Measurements from ENCODE around the gene CABP2. TPM values are rescaled to one million over a fixed set of nuclear protein-coding genes. Genes with fewer than 3 reads are reported as not detected.

CABP2 gene
- total RNA-seq, 1 experiment from 2014 or later, result not detected

DNA sequence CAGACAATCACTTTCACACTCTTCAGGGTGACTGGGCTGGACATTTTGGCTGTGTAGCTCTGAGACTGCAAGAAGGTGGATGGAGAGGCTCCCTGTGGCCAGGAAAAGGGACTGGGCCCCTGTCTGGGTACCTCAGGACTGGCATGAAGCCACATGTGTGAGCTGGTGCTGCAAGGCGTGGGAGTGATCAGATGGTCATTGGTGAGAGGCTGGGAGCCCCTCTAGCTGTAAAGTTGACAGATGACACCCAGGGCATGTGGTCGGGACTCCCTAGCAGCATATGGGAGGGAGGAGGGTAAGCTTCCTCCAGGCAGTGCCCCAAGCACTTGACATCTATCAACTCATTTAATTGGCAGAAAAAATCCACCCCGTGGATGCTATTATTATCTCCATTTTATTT, 18.9 kb upstream of the CABP2 start:
- intact Hi-C loops (cut with micrococcal nuclease; ENCODE audit: unreplicated experiment), result no loop called here
- no peak overlapping the region for H3K27ac Mint-ChIP-seq (ENCODE audit: unreplicated experiment)
- no TSS peak for BruUV-seq (replicated peaks)
- no peaks in the 10 kb centered on the region for H3K27me3 Mint-ChIP-seq (ENCODE audit: unreplicated experiment)
- H3K4me1 Mint-ChIP-seq (ENCODE audit: low read depth, unreplicated experiment), result peaks cover 17% of the 10 kb centered on the region
- H3K4me3 Mint-ChIP-seq (ENCODE audit: low read depth, unreplicated experiment), result no peak overlapping the region
- TF ChIP-seq CTCF (IDR thresholded peaks at IDR 0.05; ENCODE audit: unreplicated experiment), result no peak
- CTCF ChIA-PET, result no interaction called here
- DNase-seq, result no peak
- H3K36me3 Mint-ChIP-seq (ENCODE audit: insufficient read depth, unreplicated experiment), result no peaks in the 10 kb centered on the region
- H3K9me3 Mint-ChIP-seq (ENCODE audit: low read depth, unreplicated experiment), result no peaks in the 10 kb centered on the region

- CTCF ChIA-PET, result interaction anchor here (1.2 kb wide), 1 partner anchor 17 kb away, joined by 8 read pairs; no protein-coding TSS in a partner anchor
- Mint-ChIP-seq H3K27ac (ENCODE audit: unreplicated experiment) (no peak overlapping the region), H3K4me1 (ENCODE audit: low read depth, unreplicated experiment) (peaks cover 17% of the 10 kb centered on the region)
These were observed 18.0 kb upstream of the CABP2 start for GRCh38 chr11:67541198-67541597.

GRCh38 chr11:67539550-67539949, 16.3 kb upstream of the CABP2 start:
- no peak for TF ChIP-seq CTCF (IDR thresholded peaks at IDR 0.05; ENCODE audit: unreplicated experiment)
- CTCF ChIA-PET, result no interaction called here
- no peaks in the 10 kb centered on the region for H3K27me3 Mint-ChIP-seq (ENCODE audit: unreplicated experiment)
- H3K4me3 Mint-ChIP-seq (ENCODE audit: low read depth, unreplicated experiment), result no peak overlapping the region
- H3K36me3 Mint-ChIP-seq (ENCODE audit: insufficient read depth, unreplicated experiment), result no peaks in the 10 kb centered on the region
- H3K27ac Mint-ChIP-seq (ENCODE audit: unreplicated experiment), result no peak overlapping the region
- intact Hi-C loops (cut with micrococcal nuclease; ENCODE audit: unreplicated experiment), result no loop called here
- H3K4me1 Mint-ChIP-seq (ENCODE audit: low read depth, unreplicated experiment), result peaks cover 4% of the 10 kb centered on the region
- BruUV-seq (replicated peaks), result no TSS peak
- no peak for DNase-seq
- peaks cover under 1% of the 10 kb centered on the region for H3K9me3 Mint-ChIP-seq (ENCODE audit: low read depth, unreplicated experiment)

More at GRCh38 chr11:67541198-67541597, 18.0 kb upstream of the CABP2 start:
- H3K36me3 Mint-ChIP-seq (ENCODE audit: insufficient read depth, unreplicated experiment), result no peaks in the 10 kb centered on the region
- H3K4me3 Mint-ChIP-seq (ENCODE audit: low read depth, unreplicated experiment), result no peak overlapping the region
- no peak for DNase-seq
- no peak for TF ChIP-seq CTCF (IDR thresholded peaks at IDR 0.05; ENCODE audit: unreplicated experiment)
- H3K27me3 Mint-ChIP-seq (ENCODE audit: unreplicated experiment), result no peaks in the 10 kb centered on the region
- intact Hi-C loops (cut with micrococcal nuclease; ENCODE audit: unreplicated experiment), result no loop called here
- no TSS peak for BruUV-seq (replicated peaks)
- no peaks in the 10 kb centered on the region for H3K9me3 Mint-ChIP-seq (ENCODE audit: low read depth, unreplicated experiment)

DNA sequence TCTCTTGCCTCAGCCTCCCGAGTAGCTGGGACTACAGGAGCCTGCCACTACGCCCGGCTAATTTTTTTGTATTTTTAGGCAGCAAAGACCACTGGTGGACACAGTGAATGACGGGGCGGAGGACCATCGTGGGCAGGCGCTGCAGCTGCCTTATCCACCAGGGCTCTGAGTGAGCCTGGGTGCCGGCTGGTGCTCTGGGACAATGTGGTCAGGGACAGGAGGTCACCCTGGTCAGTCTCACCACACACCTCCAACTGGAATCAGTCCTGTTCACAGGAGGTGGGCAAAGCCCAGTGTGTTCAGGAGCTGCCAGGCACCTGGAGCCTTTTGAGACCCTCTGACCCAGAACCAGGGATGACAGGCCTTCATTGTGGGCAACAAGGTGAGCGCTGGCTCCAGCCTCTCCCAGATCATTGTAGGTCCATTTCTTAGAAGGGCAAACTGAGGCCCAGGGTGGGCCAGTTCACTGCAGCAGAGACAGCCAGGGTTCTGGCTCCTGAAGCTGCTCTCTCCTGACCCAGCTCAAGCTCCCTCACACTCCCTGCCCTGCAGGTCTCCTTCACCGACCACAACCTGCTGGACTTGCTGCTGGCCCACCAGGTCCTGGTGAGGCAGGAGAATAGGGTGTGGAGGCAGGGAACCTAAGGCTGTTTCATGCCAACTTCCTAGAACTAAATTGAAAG, 15.7 kb upstream of the CABP2 start:
- no TSS peak for BruUV-seq (replicated peaks)
- peaks cover 5% of the 10 kb centered on the region for H3K9me3 Mint-ChIP-seq (ENCODE audit: low read depth, unreplicated experiment)
- no peak for DNase-seq
- intact Hi-C loops (cut with micrococcal nuclease; ENCODE audit: unreplicated experiment), result no loop called here
- no peak for TF ChIP-seq CTCF (IDR thresholded peaks at IDR 0.05; ENCODE audit: unreplicated experiment)
- no peaks in the 10 kb centered on the region for H3K27me3 Mint-ChIP-seq (ENCODE audit: unreplicated experiment)
- no peaks in the 10 kb centered on the region for H3K36me3 Mint-ChIP-seq (ENCODE audit: insufficient read depth, unreplicated experiment)
- CTCF ChIA-PET, result no interaction called here
- no peaks in the 10 kb centered on the region for H3K4me1 Mint-ChIP-seq (ENCODE audit: low read depth, unreplicated experiment)
- no peak overlapping the region for H3K4me3 Mint-ChIP-seq (ENCODE audit: low read depth, unreplicated experiment)
- H3K27ac Mint-ChIP-seq (ENCODE audit: unreplicated experiment), result no peak overlapping the region
